GM23248 (cell line): ENCODE data around the gene CFTR. TPM values are rescaled to one million over a fixed set of nuclear protein-coding genes. Genes with fewer than 3 reads are reported as not detected.

Experiments
- DNase-seq: peaks from one replicate; pipeline ENCODE4 v3.0.0-alpha.2; 2015
- H2AFZ ChIP-seq: fragments of 200-600 bp; sonication (generic); 2 replicates; pipeline ENCODE4 v1.6.1; 2016; ENCODE audit warnings: antibody characterized with exemption
- H3F3A ChIP-seq: fragments of 200-600 bp; sonication (generic); 2 replicates; pipeline ENCODE4 v1.6.1; 2016; ENCODE audit warnings: mild to moderate bottlenecking, antibody characterized with exemption, mixed run types; ENCODE audit not compliant: insufficient read depth
- H3K27ac ChIP-seq: fragments of 200-600 bp; sonication (generic); 2 replicates; pipeline ENCODE4 v1.5.1; 2016; ENCODE audit warnings: mild to moderate bottlenecking
- H3K27me3 ChIP-seq: fragments of 200-600 bp; sonication (generic); replicated peaks from 2 replicates; pipeline ENCODE4 v1.6.1; 2016; ENCODE audit warnings: mild to moderate bottlenecking; ENCODE audit not compliant: insufficient read depth
- H3K36me3 ChIP-seq: fragments of 200-600 bp; sonication (generic); 2 replicates; pipeline ENCODE4 v1.6.1; 2016; ENCODE audit warnings: low read depth, mild to moderate bottlenecking
- H3K4me1 ChIP-seq: fragments of 200-600 bp; sonication (generic); 2 replicates; pipeline ENCODE4 v1.6.1; 2016; ENCODE audit warnings: mild to moderate bottlenecking; ENCODE audit not compliant: insufficient read depth
- H3K4me2 ChIP-seq: fragments of 200-600 bp; sonication (generic); one replicate; pipeline ENCODE4 v1.6.1; 2016; ENCODE audit warnings: mild to moderate bottlenecking; ENCODE audit not compliant: unreplicated experiment
- H3K4me3 ChIP-seq: fragments of 200-600 bp; sonication (generic); 2 replicates; pipeline ENCODE4 v1.5.1; 2016; ENCODE audit warnings: mild to moderate bottlenecking
- H3K79me2 ChIP-seq: fragments of 200-600 bp; sonication (generic); 2 replicates; pipeline ENCODE4 v1.6.1; 2016; ENCODE audit warnings: mild to moderate bottlenecking; ENCODE audit not compliant: insufficient read depth
- H3K9ac ChIP-seq: fragments of 200-600 bp; sonication (generic); 2 replicates; pipeline ENCODE4 v1.6.1; 2016; ENCODE audit warnings: mild to moderate bottlenecking
- H3K9me2 ChIP-seq: fragments of 200-600 bp; sonication (generic); 2 replicates; pipeline ENCODE4 v1.6.1; 2016; ENCODE audit warnings: mixed run types, mild to moderate bottlenecking, moderate library complexity; ENCODE audit not compliant: insufficient read depth
- H3K9me3 ChIP-seq: fragments of 200-600 bp; sonication (generic); one replicate; pipeline ENCODE4 v1.6.1; 2017; ENCODE audit warnings: low read depth
- H4K20me1 ChIP-seq: fragments of 200-600 bp; sonication (generic); 2 replicates; pipeline ENCODE4 v1.6.0; 2016; ENCODE audit not compliant: insufficient read depth
- EZH2 ChIP-seq: fragments of 200-600 bp; sonication (generic); IDR thresholded peaks from 2 replicates; pipeline ENCODE4 v1.6.1; 2018; ENCODE audit warnings: antibody characterized with exemption, mild to moderate bottlenecking; ENCODE audit not compliant: insufficient read depth, poor library complexity, severe bottlenecking
- EZH2phosphoT487 ChIP-seq: fragments of 200-600 bp; sonication (generic); IDR thresholded peaks from 2 replicates; pipeline ENCODE4 v1.6.1; 2018; ENCODE audit warnings: antibody characterized with exemption, moderate library complexity, mild to moderate bottlenecking, low read depth; ENCODE audit not compliant: insufficient read depth
- WGBS, 2 experiments: methylation state at CpG; one replicate each; pipeline ENCODE4 v1.1.6; 2015 to 2017; ENCODE audit warnings: low lambda C conversion rate in 2 of 2, low coverage in 1 of 2; ENCODE audit errors: missing lambda C conversion rate in 2 of 2; 5-methylcytosine and 5-hydroxymethylcytosine counted together
- in situ Hi-C: fragments of 300-500 bp; cut with MboI; formaldehyde crosslinking; loops from 2 replicates; pipeline ENCODE4 v1.15.0; 2020
- polyA plus RNA-seq: library from polyadenylated mRNA; unstranded; fragments of >200 nt; fragmentation: Nextera tagmentation; extraction: Ambion mirVana; gene quantifications from 2 replicates; pipeline ENCODE4 v1.2.1, GENCODE V29; 2016
- total RNA-seq: library from RNA; depleted of rRNA; stranded (reverse); fragments of >200 nt; shearing (Covaris generic); gene quantifications from 2 replicates; pipeline ENCODE4 v1.2.3, GENCODE V29; 2014

The CFTR gene
- total and polyA plus RNA-seq, 2 experiments from 2014 or later, result not detected

GRCh38 chr7:117468174-117468573 lies 11.7 kb upstream of the CFTR start:
- no peak overlapping the region for H3K4me3 ChIP-seq
- DNase-seq, result no peak
- H3K9me2 ChIP-seq, result no peaks in the 10 kb centered on the region
- no peak overlapping the region for H3K4me2 ChIP-seq
- H3K9me3 ChIP-seq, result no peaks in the 10 kb centered on the region
- H3K27ac ChIP-seq, result no peak overlapping the region
- in situ Hi-C loops, result no loop called here
- 31 to 37% methylated on average over 2 of the region's 2 CpGs for WGBS, 2 experiments
- no peak for TF ChIP-seq EZH2phosphoT487
- TF ChIP-seq EZH2, result no peak
- no peak overlapping the region for H2AFZ ChIP-seq
- H3K9ac ChIP-seq, result no peak overlapping the region
- no peaks in the 10 kb centered on the region for H3K4me1 ChIP-seq
- 0 out of 2 replicates have a peak, but pooled peaks cover 7% of the 10 kb centered on the region for H3K27me3 ChIP-seq
- no peaks in the 10 kb centered on the region for H4K20me1 ChIP-seq
- no peaks in the 10 kb centered on the region for H3K36me3 ChIP-seq
- no peaks in the 10 kb centered on the region for H3K79me2 ChIP-seq
- no peaks in the 10 kb centered on the region for H3F3A ChIP-seq

- Histone ChIP-seq H3F3A (no peaks in the 10 kb centered on the region), H3K27ac (no peak overlapping the region), H2AFZ (no peak overlapping the region), H3K79me2 (no peaks in the 10 kb centered on the region), H3K9ac (no peak overlapping the region), H3K4me2 (no peak overlapping the region), H3K27me3 (peaks cover 12% of the 10 kb centered on the region; the same call in 1 of the 2 replicates), H3K36me3 (no peaks in the 10 kb centered on the region), H3K9me2 (no peaks in the 10 kb centered on the region), H3K4me3 (no peak overlapping the region), H4K20me1 (no peaks in the 10 kb centered on the region), H3K9me3 (no peaks in the 10 kb centered on the region), H3K4me1 (no peaks in the 10 kb centered on the region)
- in situ Hi-C loops, result no loop called here
- WGBS, 2 experiments, result 14 to 23% methylated on average over 5 of the region's 5 CpGs
- no peak for DNase-seq
- TF ChIP-seq EZH2, result no peak
- TF ChIP-seq EZH2phosphoT487, result no peak
Measured at GRCh38 chr7:117470777-117471176, 9.0 kb upstream of the CFTR start.

- peaks cover 19% of the 10 kb centered on the region for H3K27me3 ChIP-seq
- H3K9me3 ChIP-seq, result no peaks in the 10 kb centered on the region
- H3K9me2 ChIP-seq, result no peaks in the 10 kb centered on the region
- no peaks in the 10 kb centered on the region for H3K79me2 ChIP-seq
- in situ Hi-C loops, result no loop called here
- H3F3A ChIP-seq, result no peaks in the 10 kb centered on the region
- H3K9ac ChIP-seq, result no peak overlapping the region
- TF ChIP-seq EZH2 (no peak), EZH2phosphoT487 (no peak)
- no peaks in the 10 kb centered on the region for H4K20me1 ChIP-seq
- no peak overlapping the region for H2AFZ ChIP-seq
- no peak overlapping the region for H3K27ac ChIP-seq
- no peak overlapping the region for H3K4me3 ChIP-seq
- H3K4me1 ChIP-seq, result no peaks in the 10 kb centered on the region
- no peaks in the 10 kb centered on the region for H3K36me3 ChIP-seq
- no peak for DNase-seq
- no peak overlapping the region for H3K4me2 ChIP-seq
Measured at GRCh38 chr7:117472335-117472734, 7.5 kb upstream of the CFTR start.

- DNase-seq, result no peak
- H2AFZ ChIP-seq, result no peak overlapping the region
- TF ChIP-seq EZH2phosphoT487, result no peak
- TF ChIP-seq EZH2, result no peak
Measured at GRCh38 chr7:117476557-117477215, 3.1 kb upstream of the CFTR start.

More at GRCh38 chr7:117476557-117477215, 3.1 kb upstream of the CFTR start:
- Histone ChIP-seq H3F3A (no peaks in the 10 kb centered on the region), H3K9me3 (no peaks in the 10 kb centered on the region), H3K27ac (no peak overlapping the region), H3K36me3 (no peaks in the 10 kb centered on the region), H3K4me3 (no peak overlapping the region), H3K9ac (no peak overlapping the region), H3K4me2 (no peak overlapping the region), H4K20me1 (no peaks in the 10 kb centered on the region), H3K79me2 (no peaks in the 10 kb centered on the region), H3K9me2 (no peaks in the 10 kb centered on the region), H3K4me1 (no peaks in the 10 kb centered on the region; the same call in 1 of the 2 replicates), H3K27me3 (peaks cover 50% of the 10 kb centered on the region)
- in situ Hi-C loops, result no loop called here
- WGBS, 2 experiments, result 17 to 22% methylated on average over 4 of the region's 4 CpGs
